ENCODE data around the gene SIRT6.

- TF ChIP-seq, protein P1, sequence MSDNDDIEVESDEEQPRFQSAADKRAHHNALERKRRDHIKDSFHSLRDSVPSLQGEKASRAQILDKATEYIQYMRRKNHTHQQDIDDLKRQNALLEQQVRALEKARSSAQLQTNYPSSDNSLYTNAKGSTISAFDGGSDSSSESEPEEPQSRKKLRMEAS (CRISPR knock-in tag; IDR thresholded peaks at IDR 0.05): no peak
- TF ChIP-seq E2F4 (CRISPR knock-in tag; IDR thresholded peaks at IDR 0.05; ENCODE audit: borderline replicate concordance, low read depth): no peak
- TF ChIP-seq, protein P2, sequence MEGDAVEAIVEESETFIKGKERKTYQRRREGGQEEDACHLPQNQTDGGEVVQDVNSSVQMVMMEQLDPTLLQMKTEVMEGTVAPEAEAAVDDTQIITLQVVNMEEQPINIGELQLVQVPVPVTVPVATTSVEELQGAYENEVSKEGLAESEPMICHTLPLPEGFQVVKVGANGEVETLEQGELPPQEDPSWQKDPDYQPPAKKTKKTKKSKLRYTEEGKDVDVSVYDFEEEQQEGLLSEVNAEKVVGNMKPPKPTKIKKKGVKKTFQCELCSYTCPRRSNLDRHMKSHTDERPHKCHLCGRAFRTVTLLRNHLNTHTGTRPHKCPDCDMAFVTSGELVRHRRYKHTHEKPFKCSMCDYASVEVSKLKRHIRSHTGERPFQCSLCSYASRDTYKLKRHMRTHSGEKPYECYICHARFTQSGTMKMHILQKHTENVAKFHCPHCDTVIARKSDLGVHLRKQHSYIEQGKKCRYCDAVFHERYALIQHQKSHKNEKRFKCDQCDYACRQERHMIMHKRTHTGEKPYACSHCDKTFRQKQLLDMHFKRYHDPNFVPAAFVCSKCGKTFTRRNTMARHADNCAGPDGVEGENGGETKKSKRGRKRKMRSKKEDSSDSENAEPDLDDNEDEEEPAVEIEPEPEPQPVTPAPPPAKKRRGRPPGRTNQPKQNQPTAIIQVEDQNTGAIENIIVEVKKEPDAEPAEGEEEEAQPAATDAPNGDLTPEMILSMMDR (IDR thresholded peaks at IDR 0.05): no peak
- TF ChIP-seq, protein P3, sequence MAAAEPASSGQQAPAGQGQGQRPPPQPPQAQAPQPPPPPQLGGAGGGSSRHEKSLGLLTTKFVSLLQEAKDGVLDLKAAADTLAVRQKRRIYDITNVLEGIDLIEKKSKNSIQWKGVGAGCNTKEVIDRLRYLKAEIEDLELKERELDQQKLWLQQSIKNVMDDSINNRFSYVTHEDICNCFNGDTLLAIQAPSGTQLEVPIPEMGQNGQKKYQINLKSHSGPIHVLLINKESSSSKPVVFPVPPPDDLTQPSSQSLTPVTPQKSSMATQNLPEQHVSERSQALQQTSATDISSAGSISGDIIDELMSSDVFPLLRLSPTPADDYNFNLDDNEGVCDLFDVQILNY (CRISPR knock-in tag; IDR thresholded peaks at IDR 0.05): no peak
- no peak for TF ChIP-seq FOXJ3 (CRISPR knock-in tag; IDR thresholded peaks at IDR 0.05; ENCODE audit: borderline replicate concordance)
- no peak for TF ChIP-seq NR1H2 (CRISPR knock-in tag; IDR thresholded peaks at IDR 0.05)
- TF ChIP-seq, protein P4, sequence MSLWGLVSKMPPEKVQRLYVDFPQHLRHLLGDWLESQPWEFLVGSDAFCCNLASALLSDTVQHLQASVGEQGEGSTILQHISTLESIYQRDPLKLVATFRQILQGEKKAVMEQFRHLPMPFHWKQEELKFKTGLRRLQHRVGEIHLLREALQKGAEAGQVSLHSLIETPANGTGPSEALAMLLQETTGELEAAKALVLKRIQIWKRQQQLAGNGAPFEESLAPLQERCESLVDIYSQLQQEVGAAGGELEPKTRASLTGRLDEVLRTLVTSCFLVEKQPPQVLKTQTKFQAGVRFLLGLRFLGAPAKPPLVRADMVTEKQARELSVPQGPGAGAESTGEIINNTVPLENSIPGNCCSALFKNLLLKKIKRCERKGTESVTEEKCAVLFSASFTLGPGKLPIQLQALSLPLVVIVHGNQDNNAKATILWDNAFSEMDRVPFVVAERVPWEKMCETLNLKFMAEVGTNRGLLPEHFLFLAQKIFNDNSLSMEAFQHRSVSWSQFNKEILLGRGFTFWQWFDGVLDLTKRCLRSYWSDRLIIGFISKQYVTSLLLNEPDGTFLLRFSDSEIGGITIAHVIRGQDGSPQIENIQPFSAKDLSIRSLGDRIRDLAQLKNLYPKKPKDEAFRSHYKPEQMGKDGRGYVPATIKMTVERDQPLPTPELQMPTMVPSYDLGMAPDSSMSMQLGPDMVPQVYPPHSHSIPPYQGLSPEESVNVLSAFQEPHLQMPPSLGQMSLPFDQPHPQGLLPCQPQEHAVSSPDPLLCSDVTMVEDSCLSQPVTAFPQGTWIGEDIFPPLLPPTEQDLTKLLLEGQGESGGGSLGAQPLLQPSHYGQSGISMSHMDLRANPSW (CRISPR knock-in tag; conservative IDR thresholded peaks at IDR 0.05; ENCODE audit: low read depth): no peak
- TF ChIP-seq, protein P5, sequence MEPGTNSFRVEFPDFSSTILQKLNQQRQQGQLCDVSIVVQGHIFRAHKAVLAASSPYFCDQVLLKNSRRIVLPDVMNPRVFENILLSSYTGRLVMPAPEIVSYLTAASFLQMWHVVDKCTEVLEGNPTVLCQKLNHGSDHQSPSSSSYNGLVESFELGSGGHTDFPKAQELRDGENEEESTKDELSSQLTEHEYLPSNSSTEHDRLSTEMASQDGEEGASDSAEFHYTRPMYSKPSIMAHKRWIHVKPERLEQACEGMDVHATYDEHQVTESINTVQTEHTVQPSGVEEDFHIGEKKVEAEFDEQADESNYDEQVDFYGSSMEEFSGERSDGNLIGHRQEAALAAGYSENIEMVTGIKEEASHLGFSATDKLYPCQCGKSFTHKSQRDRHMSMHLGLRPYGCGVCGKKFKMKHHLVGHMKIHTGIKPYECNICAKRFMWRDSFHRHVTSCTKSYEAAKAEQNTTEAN (CRISPR knock-in tag; IDR thresholded peaks at IDR 0.05): no peak
Observed at GRCh38 chr19:4225885-4226284, 43.5 kb upstream of the SIRT6 start.

All from WTC11 (cell line).